Keratinocyte (primary cell): ENCODE measurements around the gene VMP1. TPM values are rescaled to one million over a fixed set of nuclear protein-coding genes. Genes with fewer than 3 reads are reported as not detected.

Experiments used
- DNase-seq: peaks from one replicate; pipeline ENCODE4 v3.0.0-alpha.2; 2011; ENCODE audit warnings: low read depth, missing footprints, low spot score
- FAIRE-seq: peaks from 2 replicates; lab custom pipeline; 2011; peaks lifted over from hg19 to GRCh38; lab: Jason Lieb, UNC
- H2AFZ ChIP-seq: 2 replicates; pipeline ENCODE4 v1.6.0; 2012; ENCODE audit warnings: low read length, control low read depth, inconsistent platforms; ENCODE audit not compliant: control insufficient read depth
- H3K27ac ChIP-seq: 2 replicates; pipeline ENCODE4 v1.5.1; 2011; ENCODE audit warnings: low read length; ENCODE audit not compliant: control insufficient read depth, insufficient read depth
- H3K27me3 ChIP-seq: 3 replicates; pipeline ENCODE4 v1.6.0; 2011; ENCODE audit warnings: low read length; ENCODE audit not compliant: control insufficient read depth, insufficient read depth; ENCODE audit errors: extremely low read depth
- H3K36me3 ChIP-seq, 2 experiments: 2 replicates in 1 of 2; 3 replicates in 1 of 2; pipeline ENCODE4 v1.5.1; 2011; ENCODE audit warnings: low read length in 2 of 2, mild to moderate bottlenecking in 1 of 2; ENCODE audit not compliant: control insufficient read depth in 2 of 2, insufficient read depth in 2 of 2; ENCODE audit errors: extremely low read depth in 1 of 2
- H3K4me1 ChIP-seq: 3 replicates; pipeline ENCODE4 v1.5.1; 2011; ENCODE audit warnings: low read length; ENCODE audit not compliant: control insufficient read depth, insufficient read depth; ENCODE audit errors: extremely low read depth
- H3K4me2 ChIP-seq: 3 replicates; pipeline ENCODE4 v1.6.0; 2011; ENCODE audit warnings: low read depth, low read length; ENCODE audit not compliant: control insufficient read depth, insufficient read depth; ENCODE audit errors: extremely low read depth
- H3K4me3 ChIP-seq, 3 experiments: fragments of 200-600 bp in 1 of 3; sonication (generic) in 1 of 3; 2 replicates in 2 of 3; 3 replicates in 1 of 3; pipeline ENCODE4 v1.5.1; 2011 to 2016; ENCODE audit warnings: low read length in 3 of 3, mild to moderate bottlenecking in 3 of 3, control low read depth in 2 of 3, inconsistent platforms in 1 of 3, low read depth in 1 of 3, mixed read lengths in 1 of 3, mixed run types in 1 of 3, moderate library complexity in 1 of 3; ENCODE audit not compliant: control insufficient read depth in 2 of 3, insufficient read depth in 2 of 3; ENCODE audit errors: extremely low read depth in 1 of 3
- H3K79me2 ChIP-seq: 2 replicates; pipeline ENCODE4 v1.6.0; 2012; ENCODE audit warnings: low read length; ENCODE audit not compliant: control insufficient read depth, insufficient read depth
- H3K9ac ChIP-seq: 3 replicates; pipeline ENCODE4 v1.6.0; 2011; ENCODE audit warnings: low read length; ENCODE audit not compliant: control insufficient read depth, insufficient read depth; ENCODE audit errors: extremely low read depth
- H3K9me1 ChIP-seq: 3 replicates; pipeline ENCODE4 v1.6.0; 2011; ENCODE audit warnings: low read length; ENCODE audit not compliant: control insufficient read depth, insufficient read depth; ENCODE audit errors: extremely low read depth
- H3K9me3 ChIP-seq: 2 replicates; pipeline ENCODE4 v1.5.1; 2012; ENCODE audit warnings: low read depth, low read length; ENCODE audit not compliant: control insufficient read depth
- H4K20me1 ChIP-seq: 3 replicates; pipeline ENCODE4 v1.6.0; 2011; ENCODE audit warnings: low read length; ENCODE audit not compliant: control insufficient read depth, insufficient read depth; ENCODE audit errors: extremely low read depth
- EZH2 ChIP-seq: IDR thresholded peaks from one replicate; pipeline ENCODE4 v1.6.1; 2012; ENCODE audit warnings: inconsistent platforms, mild to moderate bottlenecking, low read length, moderate library complexity
- dilution Hi-C: fragments of 300-500 bp; cut with MboI; formaldehyde crosslinking; loops from one replicate; pipeline ENCODE4 v1.7.0; 2020; ENCODE audit warnings: low sequenced_read_pairs; ENCODE audit not compliant: extremely low pct_ligation_motif_present
- polyA plus RNA-seq, 5 experiments: library from polyadenylated mRNA; depleted of rRNA in 3 of 5; stranded (reverse) in 3 of 5; stranded (forward) in 1 of 5; unstranded in 1 of 5; fragments of >200 nt; gene quantifications; 1 replicate in 1 of 5; 2 replicates in 3 of 5; 3 replicates in 1 of 5; pipeline versions ENCODE4 v1.2.1 to v1.2.3, GENCODE V29; 2011 to 2012; ENCODE audit warnings: missing spikeins in 2 of 5, low read depth in 1 of 5, low replicate concordance in 1 of 5
- TF ChIP-seq, protein P1 (sequence below), 3 experiments: IDR thresholded peaks in 1 of 3; conservative IDR thresholded peaks in 1 of 3; optimal IDR thresholded peaks in 1 of 3; 2 replicates in 2 of 3; 3 replicates in 1 of 3; pipeline versions ENCODE3 to v1.5.1; 2011; ENCODE audit warnings: low read length in 3 of 3, mild to moderate bottlenecking in 3 of 3, moderate library complexity in 2 of 3, control low read depth in 1 of 3, inconsistent platforms in 1 of 3; ENCODE audit not compliant: insufficient read depth in 2 of 3; ENCODE audit errors: extremely low read depth in 1 of 3

VMP1 gene
- polyA plus RNA-seq, 1 donor (not counting 4 experiments of a cell fraction or from before 2014, with no cell fraction given) = 303 TPM

DNA sequence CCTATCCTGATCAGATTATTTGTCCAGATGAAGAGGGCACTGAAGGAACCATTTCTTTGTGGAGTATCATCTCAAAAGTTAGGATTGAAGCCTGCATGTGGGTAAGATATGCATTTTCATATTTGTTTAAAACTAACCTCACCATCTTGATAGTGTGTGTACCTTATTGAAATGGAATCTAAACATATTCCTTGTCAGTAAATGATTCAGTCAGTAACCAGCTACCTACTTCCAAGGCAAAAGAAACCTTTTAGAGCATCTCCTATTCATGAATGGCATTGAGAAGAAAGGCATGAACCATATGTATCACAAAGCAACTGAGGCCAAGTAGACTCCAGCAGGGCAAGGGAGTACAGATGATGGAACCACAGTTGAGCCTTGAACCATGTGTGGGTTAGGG lies 57.6 kb downstream of the VMP1 start:
- no peak overlapping the region for H2AFZ ChIP-seq
- dilution Hi-C loops = no loop called here
- no peaks in the 10 kb centered on the region for H3K27me3 ChIP-seq
- no peaks in the 10 kb centered on the region for H3K9me3 ChIP-seq
- FAIRE-seq = no peak
- H3K79me2 ChIP-seq = no peaks in the 10 kb centered on the region
- H3K36me3 ChIP-seq = peaks cover 2 to 9% of the 10 kb centered on the region in 2 experiments
- H3K27ac ChIP-seq = peak overlapping the region; percentile 61
- H4K20me1 ChIP-seq = no peaks in the 10 kb centered on the region
- no peak overlapping the region for H3K9ac ChIP-seq
- no peak for TF ChIP-seq EZH2
- TF ChIP-seq, protein P1, sequence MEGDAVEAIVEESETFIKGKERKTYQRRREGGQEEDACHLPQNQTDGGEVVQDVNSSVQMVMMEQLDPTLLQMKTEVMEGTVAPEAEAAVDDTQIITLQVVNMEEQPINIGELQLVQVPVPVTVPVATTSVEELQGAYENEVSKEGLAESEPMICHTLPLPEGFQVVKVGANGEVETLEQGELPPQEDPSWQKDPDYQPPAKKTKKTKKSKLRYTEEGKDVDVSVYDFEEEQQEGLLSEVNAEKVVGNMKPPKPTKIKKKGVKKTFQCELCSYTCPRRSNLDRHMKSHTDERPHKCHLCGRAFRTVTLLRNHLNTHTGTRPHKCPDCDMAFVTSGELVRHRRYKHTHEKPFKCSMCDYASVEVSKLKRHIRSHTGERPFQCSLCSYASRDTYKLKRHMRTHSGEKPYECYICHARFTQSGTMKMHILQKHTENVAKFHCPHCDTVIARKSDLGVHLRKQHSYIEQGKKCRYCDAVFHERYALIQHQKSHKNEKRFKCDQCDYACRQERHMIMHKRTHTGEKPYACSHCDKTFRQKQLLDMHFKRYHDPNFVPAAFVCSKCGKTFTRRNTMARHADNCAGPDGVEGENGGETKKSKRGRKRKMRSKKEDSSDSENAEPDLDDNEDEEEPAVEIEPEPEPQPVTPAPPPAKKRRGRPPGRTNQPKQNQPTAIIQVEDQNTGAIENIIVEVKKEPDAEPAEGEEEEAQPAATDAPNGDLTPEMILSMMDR (optimal IDR thresholded peaks at IDR 0.05 in 1 of 3, IDR thresholded peaks at IDR 0.05 in 1 of 3, conservative IDR thresholded peaks at IDR 0.05 in 1 of 3; ENCODE audit: extremely low read depth in 1 of 3, insufficient read depth in 2 of 3, low read length in 3 of 3) = no peak
- no peaks in the 10 kb centered on the region for H3K9me1 ChIP-seq
- peaks cover 41% of the 10 kb centered on the region for H3K4me1 ChIP-seq
- no peak overlapping the region for H3K4me3 ChIP-seq
- no peak overlapping the region for H3K4me2 ChIP-seq
- no peak for DNase-seq

DNA sequence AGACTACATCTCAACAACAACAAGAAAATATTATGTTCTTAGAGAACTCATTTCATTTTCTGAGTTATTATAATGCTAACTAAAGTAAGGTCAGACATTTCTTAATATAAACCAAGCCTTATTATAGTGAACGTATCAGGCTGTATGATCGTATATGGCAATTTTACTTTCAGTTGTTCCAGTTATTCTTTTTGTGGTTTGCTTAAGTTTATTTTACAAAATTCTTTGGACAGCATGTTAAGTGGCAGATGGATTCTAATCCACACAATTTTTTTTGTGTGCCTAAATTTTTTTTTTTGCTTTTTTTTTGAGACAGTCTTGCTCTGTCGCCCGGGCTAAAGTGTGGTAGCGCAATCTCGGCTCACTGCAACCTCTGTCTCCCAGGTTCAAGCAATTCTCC lies 59.0 kb downstream of the VMP1 start:
- dilution Hi-C loops = no loop called here
- no peaks in the 10 kb centered on the region for H4K20me1 ChIP-seq
- H3K27me3 ChIP-seq = no peaks in the 10 kb centered on the region
- no peaks in the 10 kb centered on the region for H3K79me2 ChIP-seq
- DNase-seq = no peak
- H3K4me1 ChIP-seq = peaks cover 41% of the 10 kb centered on the region
- H3K4me2 ChIP-seq = no peak overlapping the region
- no peak for TF ChIP-seq EZH2
- TF ChIP-seq, protein P1 (optimal IDR thresholded peaks at IDR 0.05 in 1 of 3, IDR thresholded peaks at IDR 0.05 in 1 of 3, conservative IDR thresholded peaks at IDR 0.05 in 1 of 3; ENCODE audit: extremely low read depth in 1 of 3, insufficient read depth in 2 of 3, low read length in 3 of 3) = no peak
- H3K4me3 ChIP-seq = no peak overlapping the region
- peaks cover 2 to 9% of the 10 kb centered on the region in 2 experiments for H3K36me3 ChIP-seq
- H2AFZ ChIP-seq = no peak overlapping the region
- no peak overlapping the region for H3K27ac ChIP-seq
- no peaks in the 10 kb centered on the region for H3K9me1 ChIP-seq
- no peak overlapping the region for H3K9ac ChIP-seq
- no peaks in the 10 kb centered on the region for H3K9me3 ChIP-seq
- no peak for FAIRE-seq
